HG03196 (cell line): ENCODE measurements around the gene FGF12.

Source experiments
- ATAC-seq: cut with Tn5 transposase; IDR thresholded peaks from one replicate; pipeline ENCODE4 v1.9.1; 2021; ENCODE audit not compliant: unreplicated experiment

The FGF12 gene

DNA sequence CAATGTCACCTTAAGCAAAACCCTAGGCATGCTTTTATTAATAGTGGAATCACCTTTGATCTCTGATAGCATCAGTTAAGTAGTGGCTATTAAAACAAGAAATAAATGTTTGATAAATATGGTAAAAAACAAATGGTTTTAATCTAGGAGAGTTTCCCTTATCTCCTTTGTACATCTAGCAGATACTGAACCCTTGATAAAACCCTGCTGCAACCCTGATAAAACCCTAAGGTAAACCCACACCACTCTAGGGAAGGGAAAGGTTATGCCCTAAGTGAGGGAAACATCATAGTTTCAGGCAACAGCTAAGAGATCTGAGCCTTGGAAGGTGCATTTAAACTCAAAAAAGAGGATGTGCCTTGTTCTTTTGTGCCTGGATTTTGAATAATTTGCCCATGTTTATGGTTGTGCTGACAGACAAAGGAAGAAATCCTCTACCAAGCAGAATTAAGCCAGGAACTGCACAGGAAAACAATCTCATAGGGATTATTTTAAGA, 309.7 kb downstream of the FGF12 start:
- ATAC-seq: no peak

DNA sequence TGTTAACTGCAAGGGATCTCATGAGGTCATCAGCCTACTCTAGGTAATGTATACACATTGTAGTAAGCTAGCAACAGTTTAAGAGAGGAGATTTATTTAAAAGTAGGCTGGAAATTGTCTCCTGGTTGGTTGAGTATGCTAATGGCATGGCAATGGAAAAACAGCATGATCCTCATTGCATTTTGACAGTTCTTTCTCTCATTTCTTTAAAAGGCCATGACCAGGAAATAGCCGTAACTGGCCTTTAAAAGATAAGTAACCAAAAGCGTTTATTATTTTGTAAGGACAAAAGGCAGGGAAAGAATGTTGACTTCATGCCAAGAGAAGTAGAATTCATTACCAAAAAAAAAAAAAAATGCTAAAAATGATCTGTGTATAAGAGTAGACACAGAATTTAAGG, 310.3 kb downstream of the FGF12 start:
- ATAC-seq: no peak

DNA sequence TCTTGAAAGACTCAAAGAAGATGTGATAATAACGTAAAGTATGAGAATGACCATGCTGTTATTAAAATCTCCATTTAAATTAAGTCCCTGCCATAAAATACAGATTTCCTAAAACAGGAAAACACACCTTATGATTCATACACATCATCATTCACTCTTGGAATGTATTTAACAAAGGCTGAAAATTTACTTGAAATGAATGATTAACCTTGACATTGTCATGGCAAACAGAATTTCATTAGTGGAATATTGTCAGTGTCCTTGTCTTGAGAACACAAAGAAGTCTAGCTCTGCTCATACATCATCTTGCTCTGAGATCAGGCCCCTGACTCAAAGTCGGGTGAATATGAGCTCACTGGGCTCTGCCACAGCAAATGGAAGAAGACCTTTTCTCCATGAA, 313.9 kb downstream of the FGF12 start:
- ATAC-seq: no peak

DNA sequence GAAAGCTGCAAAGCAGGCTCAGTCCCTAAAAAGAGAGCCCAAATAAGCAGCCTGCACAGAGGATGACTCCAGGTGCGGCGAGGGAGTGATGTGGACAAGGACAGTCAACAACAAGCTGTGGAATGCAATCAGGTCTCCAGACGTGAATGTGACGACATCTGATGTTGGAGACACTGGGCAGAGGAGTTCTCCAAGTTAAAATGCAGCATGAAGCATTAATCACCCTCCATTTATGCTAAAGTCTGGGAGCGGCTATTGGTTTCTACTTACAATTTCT, 316.7 kb downstream of the FGF12 start:
- no peak for ATAC-seq

DNA sequence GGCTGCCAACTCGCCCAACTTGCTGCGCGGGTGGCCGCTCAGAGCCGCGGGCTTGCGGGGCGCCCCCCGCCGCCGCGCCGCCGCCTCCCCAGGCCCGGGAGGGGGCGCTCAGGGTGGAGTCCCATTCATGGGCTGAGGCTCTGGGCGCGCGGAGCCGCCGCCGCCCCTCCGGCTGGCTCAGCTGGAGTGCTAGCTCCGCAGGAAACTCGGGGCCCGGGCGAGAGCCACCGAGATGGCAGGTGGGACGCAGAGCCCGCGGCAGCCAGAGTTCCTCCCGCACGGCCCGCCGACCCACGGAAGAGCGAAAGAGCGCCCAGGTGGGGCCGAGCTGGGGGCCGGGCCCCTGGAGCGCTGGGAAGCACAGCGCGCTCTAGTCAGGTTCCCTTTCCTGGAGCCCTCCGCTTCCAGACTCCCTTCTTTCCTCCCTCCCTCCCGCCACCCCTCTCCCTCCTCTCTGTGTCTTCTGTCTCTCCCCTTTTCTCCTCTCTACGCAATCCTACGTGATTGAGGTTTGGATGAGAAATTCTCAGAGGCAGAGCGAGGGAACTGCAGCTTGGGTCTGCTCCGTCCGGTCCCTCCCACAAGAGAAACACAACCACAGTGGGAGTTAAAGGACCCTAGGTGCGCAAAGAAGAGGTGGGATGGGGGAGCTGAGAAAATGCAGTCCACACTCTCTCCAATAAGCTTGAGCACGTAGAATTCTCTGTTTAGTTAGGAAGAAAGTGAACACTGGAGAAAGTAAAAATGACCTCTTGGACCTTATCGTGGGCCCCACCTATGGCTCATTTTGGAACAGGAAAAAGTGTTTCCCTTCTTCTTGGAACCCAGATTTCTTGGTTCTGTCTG, 317.3 kb downstream of the FGF12 start:
- no peak for ATAC-seq

DNA sequence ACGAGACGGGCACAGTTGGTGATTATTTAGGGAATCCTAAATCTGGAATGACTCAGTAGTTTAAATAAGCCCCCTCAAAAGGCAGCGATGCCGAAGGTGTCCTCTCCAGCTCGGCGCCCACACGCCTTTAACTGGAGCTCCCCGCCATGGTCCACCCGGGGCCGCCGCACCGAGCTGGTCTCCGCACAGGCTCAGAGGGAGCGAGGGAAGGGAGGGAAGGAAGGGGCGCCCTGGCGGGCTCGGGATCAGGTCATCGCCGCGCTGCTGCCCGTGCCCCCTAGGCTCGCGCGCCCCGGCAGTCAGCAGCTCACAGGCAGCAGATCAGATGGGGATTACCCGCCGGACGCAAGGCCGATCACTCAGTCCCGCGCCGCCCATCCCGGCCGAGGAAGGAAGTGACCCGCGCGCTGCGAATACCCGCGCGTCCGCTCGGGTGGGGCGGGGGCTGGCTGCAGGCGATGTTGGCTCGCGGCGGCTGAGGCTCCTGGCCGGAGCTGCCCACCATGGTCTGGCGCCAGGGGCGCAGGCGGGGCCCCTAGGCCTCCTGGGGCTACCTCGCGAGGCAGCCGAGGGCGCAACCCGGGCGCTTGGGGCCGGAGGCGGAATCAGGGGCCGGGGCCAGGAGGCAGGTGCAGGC, 318.0 kb downstream of the FGF12 start:
- peak; percentile 70 for ATAC-seq

DNA sequence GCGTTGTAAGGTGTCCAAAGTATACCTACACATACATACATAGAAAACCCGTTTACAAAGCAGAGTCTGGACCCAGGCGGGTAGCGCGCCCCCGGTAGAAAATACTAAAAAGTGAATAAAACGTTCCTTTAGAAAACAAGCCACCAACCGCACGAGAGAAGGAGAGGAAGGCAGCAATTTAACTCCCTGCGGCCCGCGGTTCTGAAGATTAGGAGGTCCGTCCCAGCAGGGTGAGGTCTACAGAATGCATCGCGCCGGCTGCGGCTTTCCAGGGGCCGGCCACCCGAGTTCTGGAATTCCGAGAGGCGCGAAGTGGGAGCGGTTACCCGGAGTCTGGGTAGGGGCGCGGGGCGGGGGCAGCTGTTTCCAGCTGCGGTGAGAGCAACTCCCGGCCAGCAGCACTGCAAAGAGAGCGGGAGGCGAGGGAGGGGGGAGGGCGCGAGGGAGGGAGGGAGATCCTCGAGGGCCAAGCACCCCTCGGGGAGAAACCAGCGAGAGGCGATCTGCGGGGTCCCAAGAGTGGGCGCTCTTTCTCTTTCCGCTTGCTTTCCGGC, 318.6 kb downstream of the FGF12 start:
- ATAC-seq: no peak

DNA sequence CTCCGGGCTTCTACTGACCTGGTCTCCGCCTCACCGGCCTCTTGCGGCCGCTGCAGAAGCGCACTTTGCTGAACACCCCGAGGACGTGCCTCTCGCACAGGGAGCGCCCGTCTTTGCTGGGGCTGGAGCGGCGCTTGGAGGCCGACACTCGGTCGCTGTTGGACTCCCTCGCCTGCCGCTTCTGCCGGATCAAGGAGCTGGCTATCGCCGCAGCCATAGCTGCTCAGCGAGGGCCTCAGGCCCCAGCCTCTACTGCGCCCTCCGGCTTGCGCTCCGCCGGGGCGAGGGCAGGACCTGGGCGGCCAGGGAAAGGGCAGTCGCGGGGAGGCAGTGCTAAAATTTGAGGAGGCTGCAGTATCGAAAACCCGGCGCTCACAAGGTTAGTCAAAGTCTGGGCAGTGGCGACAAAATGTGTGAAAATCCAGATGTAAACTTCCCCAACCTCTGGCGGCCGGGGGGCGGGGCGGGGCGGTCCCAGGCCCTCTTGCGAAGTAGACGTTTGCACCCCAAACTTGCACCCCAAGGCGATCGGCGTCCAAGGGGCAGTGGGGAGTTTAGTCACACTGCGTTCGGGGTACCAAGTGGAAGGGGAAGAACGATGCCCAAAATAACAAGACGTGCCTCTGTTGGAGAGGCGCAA, 319.2 kb downstream of the FGF12 start:
- no peak for ATAC-seq

DNA sequence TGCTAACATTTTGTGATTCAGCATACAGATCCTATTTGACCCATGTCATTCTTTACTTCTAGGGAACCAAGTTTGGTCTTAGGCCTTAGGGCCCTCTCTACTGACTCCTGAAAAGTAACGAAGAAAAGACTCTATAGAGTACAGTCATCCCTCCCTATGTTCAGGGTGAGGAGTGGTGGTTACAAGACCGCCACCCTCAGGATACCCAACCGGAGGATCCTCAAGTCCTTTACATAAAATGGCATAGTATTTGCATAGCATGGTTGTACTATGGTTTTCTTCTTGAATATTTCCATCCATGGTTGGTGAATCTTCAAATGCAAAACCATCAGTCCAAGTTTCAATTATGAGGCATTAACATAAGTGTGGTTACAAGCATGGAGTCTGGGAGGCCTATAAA, 327.6 kb downstream of the FGF12 start:
- no peak for ATAC-seq

DNA sequence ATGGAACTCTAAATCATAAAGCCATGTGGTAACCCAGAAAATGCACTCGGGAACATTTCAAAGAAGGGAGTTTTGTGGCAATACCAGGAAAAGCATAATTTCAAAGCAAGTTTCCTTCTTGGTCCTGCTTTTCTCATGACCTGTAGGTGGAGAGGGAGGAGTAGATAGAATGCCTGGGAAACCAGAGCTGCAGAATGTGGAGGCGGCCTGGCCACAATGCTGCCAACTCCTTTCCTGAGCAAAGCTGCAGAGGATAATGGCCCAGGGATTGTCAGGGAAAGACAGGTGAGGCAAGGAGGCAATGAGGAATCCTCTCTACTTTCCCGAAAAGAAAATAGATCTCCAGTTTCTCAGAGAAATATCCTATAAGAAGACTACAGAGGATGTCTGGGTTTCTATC, 330.3 kb downstream of the FGF12 start:
- ATAC-seq: no peak

DNA sequence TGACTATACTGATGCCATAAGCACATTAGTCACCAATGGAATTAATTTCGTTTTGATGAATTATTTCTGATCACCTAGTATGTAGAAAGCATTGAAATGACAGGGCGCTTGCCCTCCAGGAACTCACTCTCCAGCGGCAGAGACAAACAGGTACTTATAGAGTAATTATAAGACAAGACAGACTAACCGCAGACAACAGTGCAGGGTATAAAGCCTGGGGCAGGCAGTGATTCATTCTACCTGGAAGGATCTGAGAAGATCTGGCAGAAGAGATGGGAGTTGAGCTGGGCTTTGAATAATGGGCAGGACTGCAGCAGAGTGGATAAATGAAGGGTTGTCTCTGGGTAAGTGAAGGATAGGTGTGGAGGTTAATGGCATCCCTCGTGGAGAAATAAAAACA, 331.8 kb downstream of the FGF12 start:
- no peak for ATAC-seq

DNA sequence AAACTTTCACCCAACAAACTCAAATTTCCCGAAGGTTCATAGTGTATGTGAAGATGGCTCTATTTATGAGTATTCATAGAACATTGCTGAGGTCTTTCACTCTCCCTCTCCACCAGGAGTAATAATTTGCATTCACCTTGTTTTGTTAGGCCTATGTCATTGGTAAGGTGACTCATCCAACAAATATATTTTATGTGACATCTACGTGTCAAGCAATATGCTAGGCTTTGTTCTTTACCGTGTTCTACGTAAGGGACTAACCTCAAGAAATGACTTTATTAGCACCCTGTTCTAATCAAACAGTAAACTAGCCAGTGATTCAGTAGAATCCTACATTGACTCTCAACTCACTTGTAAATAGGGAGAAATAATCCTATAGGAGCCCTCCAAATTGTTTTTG, 334.4 kb downstream of the FGF12 start:
- no peak for ATAC-seq

DNA sequence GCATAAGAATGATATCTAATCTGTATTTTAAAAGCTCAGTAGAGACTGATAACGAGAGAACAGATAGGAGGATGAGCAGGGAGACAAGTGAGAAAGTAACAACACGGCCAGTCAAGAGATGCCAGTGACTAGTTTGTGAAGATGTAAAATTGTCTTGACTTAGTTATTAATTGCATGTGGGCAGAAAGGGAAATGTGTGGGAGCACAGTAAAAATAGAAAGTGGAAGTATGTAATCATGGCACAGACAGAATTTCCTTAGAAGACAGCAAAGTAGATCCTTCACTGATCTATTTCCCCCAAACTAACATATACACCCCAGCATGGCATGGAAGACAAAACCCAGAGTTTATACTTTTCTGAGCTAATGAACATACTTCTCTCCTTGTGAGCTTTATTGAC, 344.5 kb downstream of the FGF12 start:
- ATAC-seq: no peak

DNA sequence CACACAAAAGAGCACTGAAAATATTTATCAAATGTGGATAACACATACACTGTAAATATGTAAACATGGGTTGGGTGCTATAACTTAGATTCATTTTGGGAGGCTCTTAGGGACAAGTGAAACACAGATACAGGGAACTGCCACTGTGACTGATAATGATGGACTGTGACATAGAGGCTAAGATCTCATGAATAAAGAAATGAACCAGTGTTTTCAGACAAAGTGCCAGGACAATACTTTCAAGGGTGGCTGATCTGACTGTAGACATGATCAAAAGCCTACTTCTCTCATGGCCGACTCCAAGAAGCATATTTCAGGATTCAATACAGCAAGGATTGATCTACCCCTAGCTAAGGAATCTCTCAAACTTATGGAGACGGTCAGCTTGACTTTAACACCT, 353.8 kb downstream of the FGF12 start:
- no peak for ATAC-seq

DNA sequence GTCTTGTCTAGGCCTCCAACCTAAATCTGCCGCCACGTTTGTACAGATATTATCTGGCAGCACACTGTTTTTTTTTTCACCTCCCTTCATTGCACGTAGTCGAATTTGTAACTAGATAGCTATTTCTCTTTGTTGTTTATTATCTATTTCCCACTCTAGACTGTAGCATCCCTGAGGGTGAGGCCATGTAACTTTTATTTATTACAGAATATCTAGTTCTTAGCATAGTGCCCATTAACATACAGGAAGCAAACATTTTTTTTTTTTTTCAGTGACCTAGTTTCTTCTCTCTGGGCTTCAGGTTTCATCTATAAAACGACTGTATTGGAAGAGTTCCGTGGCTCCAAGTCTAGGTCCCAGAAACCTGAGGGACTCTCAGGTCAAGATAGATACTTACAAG, 354.3 kb downstream of the FGF12 start:
- no peak for ATAC-seq

DNA sequence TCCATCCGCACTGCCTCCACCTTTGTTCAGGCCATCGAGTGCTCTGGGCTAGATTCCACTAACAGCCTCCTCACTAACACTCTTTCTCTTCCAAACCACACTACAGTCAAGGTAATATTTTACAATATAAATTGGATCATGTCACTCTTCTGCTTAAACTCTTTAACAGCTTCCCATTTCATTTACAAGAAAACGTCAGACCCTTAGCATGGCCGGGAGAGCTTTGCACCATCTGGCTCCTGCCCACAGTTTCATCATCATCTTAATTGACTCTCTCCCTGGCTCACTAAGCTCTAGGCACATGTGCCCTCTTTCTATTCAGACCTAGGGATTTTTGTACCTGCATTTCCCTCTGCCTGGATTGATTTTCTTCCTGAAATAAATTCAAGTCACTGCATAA, 354.7 kb downstream of the FGF12 start:
- ATAC-seq: no peak

DNA sequence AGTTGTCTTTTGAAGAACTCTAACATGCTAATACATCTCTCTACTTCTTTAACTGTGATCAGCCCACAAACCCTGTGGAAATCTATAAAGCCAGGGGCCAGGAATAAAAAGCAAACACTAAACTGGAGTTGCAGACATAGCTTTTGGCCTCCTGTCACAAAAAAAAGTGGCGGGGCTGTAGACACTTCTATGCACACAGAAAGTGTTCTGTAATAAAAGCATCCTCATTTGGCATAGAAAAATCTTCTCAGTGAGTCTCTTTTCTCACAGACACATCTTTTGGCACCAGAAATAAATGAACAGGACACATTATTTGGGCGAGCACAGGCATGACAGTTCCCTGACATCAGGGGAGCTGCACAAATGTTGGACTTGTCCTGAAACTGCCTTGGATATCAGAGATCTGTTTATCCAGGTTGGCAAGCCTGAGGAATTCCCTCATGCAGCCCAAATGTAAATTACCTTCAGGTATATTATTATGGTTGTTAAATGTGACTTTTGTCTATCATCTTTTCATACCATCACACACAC, 355.4 kb downstream of the FGF12 start:
- ATAC-seq: no peak

DNA sequence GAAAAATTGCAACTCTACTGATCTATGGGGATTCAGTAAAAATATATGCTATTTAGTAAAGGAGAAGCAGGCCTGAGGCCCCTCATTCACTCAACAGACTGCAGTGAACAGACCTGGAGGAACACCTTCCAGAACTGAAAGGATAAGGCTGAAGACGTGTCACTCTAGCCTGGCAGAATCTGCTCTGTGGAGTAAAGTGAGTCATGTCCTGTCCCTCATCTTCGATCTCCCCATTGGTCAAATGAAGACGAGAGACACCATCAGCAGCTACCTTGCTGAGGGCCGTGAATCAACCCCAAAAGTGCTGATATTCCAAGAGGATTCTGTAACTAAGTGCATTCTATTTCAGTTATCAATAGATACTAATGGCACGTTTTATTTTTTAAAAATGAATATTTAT, 359.7 kb downstream of the FGF12 start:
- ATAC-seq: no peak

DNA sequence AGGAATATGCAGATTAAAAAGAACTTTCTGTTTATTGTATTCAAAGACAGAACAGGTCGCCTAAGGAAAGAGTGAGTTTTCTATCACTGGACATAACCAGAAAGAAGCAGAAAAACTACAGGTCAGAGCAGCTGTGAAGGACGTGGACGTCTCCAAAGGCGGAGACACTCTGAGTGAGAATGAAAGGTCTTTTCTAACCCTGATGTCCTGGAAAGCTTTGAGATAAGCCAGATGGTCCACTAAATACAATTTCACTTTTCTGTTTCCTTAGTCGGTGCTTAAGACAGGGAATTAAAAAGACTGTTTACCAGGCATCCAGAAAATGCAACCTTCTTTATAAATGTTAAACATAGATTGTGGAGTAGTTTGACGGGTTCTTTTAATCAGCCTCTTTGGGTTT, 360.4 kb downstream of the FGF12 start:
- ATAC-seq: no peak

DNA sequence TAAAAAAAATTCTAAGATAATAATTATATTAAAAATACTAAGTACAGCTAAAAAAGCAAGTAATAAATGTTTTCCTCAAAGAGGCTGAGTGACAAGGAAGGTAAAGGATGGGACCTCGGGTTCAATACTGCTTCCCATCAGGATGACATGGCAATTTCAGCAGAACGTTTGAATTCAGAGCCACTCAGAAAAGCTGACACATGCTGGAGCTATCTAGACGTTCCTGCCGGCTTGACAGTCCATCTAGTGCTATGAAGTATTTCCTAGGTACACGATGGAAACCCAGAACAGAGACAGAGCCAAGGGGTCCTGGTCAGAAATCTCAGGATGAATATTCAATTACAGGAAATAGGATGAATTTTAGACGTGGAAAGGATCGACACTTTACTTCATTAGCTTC, 361.8 kb downstream of the FGF12 start:
- no peak for ATAC-seq

DNA sequence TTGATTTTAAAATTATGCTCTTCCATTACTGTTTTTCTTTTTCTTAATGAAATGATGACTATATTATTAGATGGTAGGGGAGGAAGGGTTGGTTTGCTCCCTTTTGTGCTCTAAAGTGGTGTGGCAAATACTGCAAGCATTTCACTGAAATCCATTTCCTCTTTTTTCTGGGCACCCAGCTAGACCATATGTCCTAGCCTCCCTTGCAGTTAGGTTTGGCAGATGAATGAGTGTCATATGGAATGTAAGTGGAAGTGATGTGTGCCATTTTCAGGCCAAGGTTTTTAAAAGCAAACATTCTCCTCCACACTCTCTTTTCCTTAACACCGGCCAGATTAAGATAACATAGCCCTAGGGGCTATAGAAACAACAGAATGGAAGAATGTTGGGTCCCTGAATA, 363.0 kb downstream of the FGF12 start:
- ATAC-seq: no peak

DNA sequence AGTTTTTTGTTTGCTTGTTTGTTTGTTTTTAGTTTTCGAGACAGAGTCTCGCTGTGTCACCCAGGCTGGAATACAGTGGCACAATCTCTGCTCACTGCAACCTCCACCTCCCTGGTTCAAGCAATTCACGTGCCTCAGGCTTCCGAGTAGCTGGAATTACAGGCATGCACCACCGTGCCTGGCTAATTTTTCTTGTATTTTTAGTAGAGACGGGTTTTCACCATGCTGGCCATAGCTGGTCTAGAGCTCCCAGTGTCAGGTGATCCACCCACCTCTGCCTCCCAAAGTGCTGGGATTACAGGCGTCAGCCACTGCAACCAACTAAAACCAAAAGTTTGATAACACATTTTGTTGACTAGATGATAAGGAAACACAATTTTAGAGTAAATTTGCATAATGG, 372.7 kb downstream of the FGF12 start:
- ATAC-seq: no peak
